Measurements from ENCODE around the gene MORF4L2.
"Not testable (repeated sequence)": the region's sequence is repeated elsewhere in the genome, so short reads cannot be mapped to it uniquely, and the experiment has no call there.

Gene MORF4L2

GRCh38 chrX:103678199-103678993 is 8.1 kb downstream of the MORF4L2 start:
- DNase-seq, result no peak

- no peak for DNase-seq
Measured at GRCh38 chrX:103674531-103675454, 11.7 kb downstream of the MORF4L2 start.

- no peak for DNase-seq
Measured at GRCh38 chrX:103669745-103670144, 16.8 kb downstream of the MORF4L2 start.

- DNase-seq, result no peak
Measured at GRCh38 chrX:103666202-103667107, 20.0 kb downstream of the MORF4L2 start.

- DNase-seq, result no peak
Measured at GRCh38 chrX:103663981-103664762, 22.3 kb downstream of the MORF4L2 start.

GRCh38 chrX:103659460-103659859 is 27.0 kb downstream of the MORF4L2 start:
- DNase-seq, result not testable (repeated sequence)

GRCh38 chrX:103658681-103659433 is 27.6 kb downstream of the MORF4L2 start:
- DNase-seq, result no peak

GRCh38 chrX:103657066-103657465 is 29.4 kb downstream of the MORF4L2 start:
- not testable (repeated sequence) for DNase-seq

- no peak for DNase-seq
Measured at GRCh38 chrX:103656617-103657016, 29.9 kb downstream of the MORF4L2 start.

GRCh38 chrX:103655230-103656000 is 31.1 kb downstream of the MORF4L2 start:
- not testable (repeated sequence) for DNase-seq

GRCh38 chrX:103651151-103651773 is 35.2 kb downstream of the MORF4L2 start:
- DNase-seq, result no peak

GRCh38 chrX:103647630-103648029 is 38.9 kb downstream of the MORF4L2 start:
- no peak for DNase-seq

- DNase-seq, result no peak
Measured at GRCh38 chrX:103644125-103644524, 42.4 kb downstream of the MORF4L2 start.

- no peak for DNase-seq
Measured at GRCh38 chrX:103640401-103641155, 45.9 kb downstream of the MORF4L2 start.

- DNase-seq, result not testable (repeated sequence)
Measured at GRCh38 chrX:103638479-103639346, 47.8 kb downstream of the MORF4L2 start.

- no peak for DNase-seq
Measured at GRCh38 chrX:103637604-103638338, 48.7 kb downstream of the MORF4L2 start.

- DNase-seq, result no peak
Measured at GRCh38 chrX:103635436-103635835, 51.1 kb downstream of the MORF4L2 start.

All from bone marrow (tissue), 2 donors.